H9 (cell line): ENCODE data around the gene SMIM12. TPM values are rescaled to one million over a fixed set of nuclear protein-coding genes. Genes with fewer than 3 reads are reported as not detected.

ENCODE experiments used
- DNase-seq: peaks from one replicate; pipeline ENCODE4 v3.0.0-alpha.2; 2017
- H2AFZ ChIP-seq: one replicate; pipeline ENCODE4 v1.6.1; 2013; ENCODE audit warnings: mild to moderate bottlenecking, low read length, control low read depth, moderate library complexity
- H2AK5ac ChIP-seq: 2 replicates; pipeline ENCODE4 v1.6.1; 2013; ENCODE audit warnings: low read length, control low read depth, mixed read lengths; ENCODE audit not compliant: insufficient read length
- H2BK120ac ChIP-seq: one replicate; pipeline ENCODE4 v1.6.1; 2013; ENCODE audit warnings: low read depth, mild to moderate bottlenecking, low read length, control low read depth, inconsistent platforms; ENCODE audit not compliant: poor library complexity, severe bottlenecking
- H2BK12ac ChIP-seq: 2 replicates; pipeline ENCODE4 v1.6.1; 2013; ENCODE audit warnings: low read length, control low read depth, mixed read lengths, low read depth; ENCODE audit not compliant: insufficient read length
- H2BK15ac ChIP-seq: 2 replicates; pipeline ENCODE4 v1.6.1; 2013; ENCODE audit warnings: low read depth, low read length, control low read depth
- H2BK20ac ChIP-seq: one replicate; pipeline ENCODE4 v1.6.1; 2013; ENCODE audit warnings: low read depth, mild to moderate bottlenecking, low read length, control low read depth, inconsistent platforms; ENCODE audit not compliant: poor library complexity, severe bottlenecking
- H2BK5ac ChIP-seq: 2 replicates; pipeline ENCODE4 v1.6.1; 2013; ENCODE audit warnings: low read length, control low read depth, mixed read lengths; ENCODE audit not compliant: insufficient read length
- H3K14ac ChIP-seq: 2 replicates; pipeline ENCODE4 v1.6.1; 2013; ENCODE audit warnings: low read length, control low read depth; ENCODE audit not compliant: insufficient read depth
- H3K18ac ChIP-seq: 2 replicates; pipeline ENCODE4 v1.6.1; 2013; ENCODE audit warnings: low read depth, mild to moderate bottlenecking, mixed read lengths, low read length, control low read depth; ENCODE audit not compliant: insufficient read length
- H3K23ac ChIP-seq: 2 replicates; pipeline ENCODE4 v1.6.1; 2013; ENCODE audit warnings: low read length, control low read depth, mixed read lengths, low read depth; ENCODE audit not compliant: insufficient read length
- H3K23me2 ChIP-seq: 2 replicates; pipeline ENCODE4 v1.6.1; 2013; ENCODE audit warnings: low read depth, mild to moderate bottlenecking, mixed read lengths, low read length, control low read depth; ENCODE audit not compliant: insufficient read length, poor library complexity, severe bottlenecking
- H3K27ac ChIP-seq: 2 replicates; pipeline ENCODE4 v1.5.1; 2013; ENCODE audit warnings: low read length, control low read depth, mixed read lengths, low read depth; ENCODE audit not compliant: insufficient read length
- H3K27me3 ChIP-seq: 2 replicates; pipeline ENCODE4 v1.6.1; 2013; ENCODE audit warnings: low read length, control low read depth, inconsistent platforms; ENCODE audit not compliant: insufficient read depth
- H3K4ac ChIP-seq: 2 replicates; pipeline ENCODE4 v1.6.1; 2013; ENCODE audit warnings: low read depth, mild to moderate bottlenecking, control low read depth, inconsistent platforms, low read length, moderate library complexity
- H3K4me1 ChIP-seq: 2 replicates; pipeline ENCODE4 v1.6.1; 2013; ENCODE audit warnings: low read length, control low read depth, inconsistent platforms; ENCODE audit not compliant: insufficient read depth
- H3K4me2 ChIP-seq: 2 replicates; pipeline ENCODE4 v1.6.1; 2013; ENCODE audit warnings: low read length, control low read depth, mixed read lengths; ENCODE audit not compliant: insufficient read length, insufficient read depth
- H3K56ac ChIP-seq: 2 replicates; pipeline ENCODE4 v1.6.1; 2013; ENCODE audit warnings: low read depth, mild to moderate bottlenecking, mixed read lengths, low read length, control low read depth; ENCODE audit not compliant: insufficient read length
- H3K79me1 ChIP-seq: 2 replicates; pipeline ENCODE4 v1.6.1; 2013; ENCODE audit warnings: low read depth, mild to moderate bottlenecking, moderate library complexity, low read length, control low read depth, inconsistent platforms; ENCODE audit not compliant: insufficient read depth, poor library complexity, severe bottlenecking
- H3K79me2 ChIP-seq: 2 replicates; pipeline ENCODE4 v1.6.1; 2013; ENCODE audit warnings: low read length, control low read depth, inconsistent platforms; ENCODE audit not compliant: insufficient read depth
- H3K9ac ChIP-seq: 2 replicates; pipeline ENCODE4 v1.6.1; 2013; ENCODE audit warnings: low read length, control low read depth, mixed read lengths; ENCODE audit not compliant: insufficient read length; ENCODE audit errors: extremely low read depth
- H3K9me3 ChIP-seq: one replicate; pipeline ENCODE4 v1.6.1; 2013; ENCODE audit warnings: low read depth, low read length, inconsistent platforms; ENCODE audit not compliant: control insufficient read depth
- H3T11ph ChIP-seq: one replicate; pipeline ENCODE4 v1.6.1; 2013; ENCODE audit warnings: mild to moderate bottlenecking, low read length, control low read depth, inconsistent platforms
- H4K20me1 ChIP-seq: one replicate; pipeline ENCODE4 v1.6.1; 2013; ENCODE audit not compliant: control insufficient read depth, insufficient read length, insufficient read depth
- H4K5ac ChIP-seq: 2 replicates; pipeline ENCODE4 v1.6.1; 2013; ENCODE audit warnings: low read depth, mild to moderate bottlenecking, mixed read lengths, low read length, control low read depth; ENCODE audit not compliant: insufficient read length
- H4K8ac ChIP-seq: replicated peaks from 2 replicates; pipeline ENCODE4 v1.6.1; 2013; ENCODE audit warnings: low read length, control low read depth, mixed read lengths, low read depth; ENCODE audit not compliant: insufficient read length
- H4K91ac ChIP-seq: 2 replicates; pipeline ENCODE4 v1.6.1; 2013; ENCODE audit warnings: low read depth, mild to moderate bottlenecking, moderate library complexity, mixed read lengths, low read length, control low read depth; ENCODE audit not compliant: insufficient read length
- H3K27ac Mint-ChIP-seq, 3 experiments: 2 replicates in 2 of 3; 3 replicates in 1 of 3; pipeline ENCODE4 v1.8.0; 2020 to 2021; ENCODE audit warnings: mixed read lengths in 3 of 3, mild to moderate bottlenecking in 1 of 3, moderate library complexity in 1 of 3
- H3K27me3 Mint-ChIP-seq: 2 replicates; pipeline ENCODE4 v1.8.0; 2021; ENCODE audit warnings: low read depth, mild to moderate bottlenecking, moderate library complexity, mixed read lengths
- H3K36me3 Mint-ChIP-seq, 3 experiments: 2 replicates in 2 of 3; 3 replicates in 1 of 3; pipeline ENCODE4 v1.8.0; 2020 to 2021; ENCODE audit warnings: low read depth in 3 of 3, mixed read lengths in 3 of 3; ENCODE audit not compliant: insufficient read depth in 1 of 3
- H3K4me1 Mint-ChIP-seq, 2 experiments: 2 replicates each; pipeline ENCODE4 v1.8.0; 2020; ENCODE audit warnings: mixed read lengths in 2 of 2
- H3K4me3 Mint-ChIP-seq, 2 experiments: 2 replicates in 1 of 2; 3 replicates in 1 of 2; pipeline ENCODE4 v1.8.0; 2020 to 2021; ENCODE audit warnings: mild to moderate bottlenecking in 2 of 2, mixed read lengths in 2 of 2, moderate library complexity in 1 of 2
- H3K9me3 Mint-ChIP-seq, 2 experiments: 2 replicates in 1 of 2; 3 replicates in 1 of 2; pipeline ENCODE4 v1.8.0; 2020; ENCODE audit warnings: mild to moderate bottlenecking in 2 of 2, mixed read lengths in 2 of 2, moderate library complexity in 1 of 2
- CTCF ChIP-seq: fragments of 200-600 bp; sonication (generic); conservative IDR thresholded peaks from 3 replicates; pipeline ENCODE4 v1.8.0; 2021; ENCODE audit warnings: antibody characterized with exemption, mild to moderate bottlenecking
- WGBS: extraction: QIAGEN DNeasy Blood & Tissue Kit; methylation state at CpG from one replicate; pipeline ENCODE4 v1.1.7; 2013; ENCODE audit warnings: missing lambda C conversion rate, low lambda C conversion rate, mixed read lengths; ENCODE audit not compliant: insufficient read length; ENCODE audit errors: extremely low coverage; 5-methylcytosine and 5-hydroxymethylcytosine counted together
- total RNA-seq: library from RNA; stranded (reverse); gene quantifications from 2 replicates; pipeline ENCODE4 v1.2.1, GENCODE V29; 2021

The SMIM12 gene
- total RNA-seq, 1 experiment from 2014 or later: 40.9 TPM

- Histone ChIP-seq H3K23ac (no peak overlapping the region), H4K91ac (no peak overlapping the region), H3K4me1 (no peaks in the 10 kb centered on the region), H4K8ac (no peak overlapping the region), H2BK20ac (no peak overlapping the region), H2BK5ac (no peak overlapping the region), H3K23me2 (no peaks in the 10 kb centered on the region), H3K79me1 (no peaks in the 10 kb centered on the region), H3K27ac (no peak overlapping the region), H2AFZ (no peak overlapping the region), H4K20me1 (no peaks in the 10 kb centered on the region), H3K14ac (no peak overlapping the region; the same call in 1 of the 2 replicates), H3K4me2 (no peak overlapping the region), H2BK15ac (no peak overlapping the region), H3K9me3 (no peaks in the 10 kb centered on the region), H3K4ac (no peak overlapping the region), H2BK12ac (no peak overlapping the region), H2AK5ac (no peak overlapping the region), H3K18ac (no peak overlapping the region), H3K56ac (no peak overlapping the region), H2BK120ac (no peak overlapping the region), H3K9ac (no peak overlapping the region), H3K79me2 (no peaks in the 10 kb centered on the region), H3K27me3 (no peaks in the 10 kb centered on the region), H3T11ph (no peak overlapping the region), H4K5ac (no peak overlapping the region)
- WGBS: no CpG with 5 or more reads among the region's 3 CpGs
- Mint-ChIP-seq H3K36me3 (no peaks in the 10 kb centered on the region), H3K27me3 (no peaks in the 10 kb centered on the region), H3K4me1 (no peaks in the 10 kb centered on the region), H3K27ac (peak overlapping the region in 1 of 3 experiments; percentile 8; a peak in 2 of 7 replicates), H3K9me3 (no peaks in the 10 kb centered on the region), H3K4me3 (no peak overlapping the region)
- TF ChIP-seq CTCF: no peak
- no peak for DNase-seq
Measured at GRCh38 chr1:34824817-34825454, 34.6 kb downstream of the SMIM12 start.
